AG04450 (cell line): ENCODE results near the gene SERPINB5. TPM values are rescaled to one million over a fixed set of nuclear protein-coding genes. Genes with fewer than 3 reads are reported as not detected.

ENCODE experiments used
- CTCF ChIA-PET: fragments of 300-600, 350-600 bp; formaldehyde crosslinking; extraction: SDS; loops from one replicate; lab custom pipeline; 2022; ENCODE audit warnings: antibody characterized with exemption, inconsistent platforms; lab: Charles Lee
- POLR2A ChIA-PET: fragments of 350-600 bp; formaldehyde crosslinking; extraction: SDS; loops from one replicate; lab custom pipeline; 2021; ENCODE audit warnings: antibody characterized with exemption, inconsistent platforms; lab: Yijun Ruan, JAX
- DNase-seq: peaks from one replicate; pipeline ENCODE4 v3.0.0-alpha.2; 2011; ENCODE audit warnings: low read depth, low spot score
- H3K27ac ChIP-seq: one replicate; pipeline ENCODE4 v1.5.1; 2012; ENCODE audit warnings: low read depth, low read length, control low read depth
- H3K27me3 ChIP-seq: one replicate; pipeline ENCODE4 v1.6.0; 2012; ENCODE audit warnings: low read length; ENCODE audit not compliant: control insufficient read depth, insufficient read depth
- H3K4me3 ChIP-seq: 2 replicates; pipeline ENCODE4 v1.5.1; 2011; ENCODE audit warnings: mild to moderate bottlenecking, low read depth, low read length, control low read depth
- H3K9me3 ChIP-seq: 2 replicates; pipeline ENCODE4 v1.5.1; 2012; ENCODE audit warnings: low read length; ENCODE audit not compliant: control insufficient read depth, insufficient read depth
- CTCF ChIP-seq: IDR thresholded peaks from 2 replicates; pipeline ENCODE4 v1.5.1; 2011; ENCODE audit warnings: low read depth, low read length, control low read depth, inconsistent platforms
- polyA plus RNA-seq: library from polyadenylated mRNA; depleted of rRNA; stranded (reverse); fragments of >200 nt; gene quantifications from 2 replicates; pipeline ENCODE4 v1.2.3, GENCODE V29; 2011

Gene SERPINB5
- polyA plus RNA-seq, 1 experiment = not detected

- peaks cover 8% of the 10 kb centered on the region for H3K27me3 ChIP-seq
- H3K9me3 ChIP-seq = no peaks in the 10 kb centered on the region
- H3K27ac ChIP-seq = no peak overlapping the region
- no peak for DNase-seq
- ChIA-PET CTCF (interaction anchor here (0.6 to 8.0 kb wide), 10 partner anchors 9 to 922 kb away, joined by 3 to 272 read pairs (median 9); no protein-coding TSS in a partner anchor), POLR2A (interaction anchor here (0.5 to 0.6 kb wide), 3 partner anchors 227 to 354 kb away, joined by 3 to 5 read pairs (median 5); no protein-coding TSS in a partner anchor)
- peak; percentile 44 for TF ChIP-seq CTCF
- no peak overlapping the region for H3K4me3 ChIP-seq
Measured at GRCh38 chr18:63514888-63515678, 38.3 kb downstream of the SERPINB5 start.

- TF ChIP-seq CTCF = no peak
- H3K27me3 ChIP-seq = peaks cover 8% of the 10 kb centered on the region
- no peaks in the 10 kb centered on the region for H3K9me3 ChIP-seq
- ChIA-PET POLR2A (no interaction called here), CTCF (interaction anchor here (0.6 to 8.0 kb wide), 6 partner anchors 9 to 329 kb away, joined by 5 to 272 read pairs (median 167); no protein-coding TSS in a partner anchor)
- no peak for DNase-seq
- no peak overlapping the region for H3K4me3 ChIP-seq
- no peak overlapping the region for H3K27ac ChIP-seq
Measured at GRCh38 chr18:63515801-63516200, 39.0 kb downstream of the SERPINB5 start.

- H3K9me3 ChIP-seq = no peaks in the 10 kb centered on the region
- H3K4me3 ChIP-seq = no peak overlapping the region
- H3K27me3 ChIP-seq = peaks cover 9% of the 10 kb centered on the region
- no peak overlapping the region for H3K27ac ChIP-seq
- peak; percentile 49 for DNase-seq
- ChIA-PET CTCF (interaction anchor here (0.6 to 8.0 kb wide), 68 partner anchors 8 to 1093 kb away, joined by 3 to 272 read pairs (median 4); partner anchors contain the start of genes SERPINB11, SERPINB12 and SERPINB5), POLR2A (interaction anchor here (2.1 kb wide), 1 partner anchor 326 kb away, joined by 6 read pairs; no protein-coding TSS in a partner anchor)
- peak; percentile 68 for TF ChIP-seq CTCF
Measured at GRCh38 chr18:63518178-63519012, 41.6 kb downstream of the SERPINB5 start.

GRCh38 chr18:63520053-63520685, 43.4 kb downstream of the SERPINB5 start:
- no peak for TF ChIP-seq CTCF
- ChIA-PET CTCF (interaction anchor here (0.9 to 8.0 kb wide), 6 partner anchors 14 to 416 kb away, joined by 3 to 272 read pairs (median 167); no protein-coding TSS in a partner anchor), POLR2A (no interaction called here)
- Histone ChIP-seq H3K4me3 (no peak overlapping the region), H3K9me3 (no peaks in the 10 kb centered on the region), H3K27ac (no peak overlapping the region), H3K27me3 (peaks cover 3% of the 10 kb centered on the region)
- DNase-seq = no peak
